Measurements from ENCODE around the gene MALRD1.
A peak's percentile ranks its signal among the peaks of the same experiment; 100 is the strongest.
"Not testable (repeated sequence)": the region's sequence is repeated elsewhere in the genome, so short reads cannot be mapped to it uniquely, and the experiment has no call there.

MALRD1 gene

DNA sequence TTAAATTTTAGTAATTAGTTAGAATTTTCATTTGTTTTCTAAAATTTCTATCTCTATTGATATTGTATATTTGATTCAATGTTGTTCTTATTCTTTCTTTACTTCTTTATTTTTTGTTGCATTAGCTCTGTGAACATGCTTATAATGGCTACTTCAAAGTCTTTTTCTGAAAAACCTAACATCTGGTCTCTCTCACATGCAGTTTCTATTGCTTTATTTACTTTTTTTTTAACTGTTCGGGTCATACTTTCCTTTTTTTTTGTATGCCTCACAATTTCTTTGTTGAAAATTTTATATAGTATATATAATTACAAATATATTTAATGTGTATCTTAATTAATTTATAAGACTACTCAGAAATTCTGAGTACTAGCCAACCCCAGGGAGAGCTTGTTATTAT is 715.5 kb downstream of the MALRD1 start:
- no peak overlapping the region for H2BK120ac ChIP-seq (ENCODE audit: low read depth, low read length)
- H3K56ac ChIP-seq (ENCODE audit: low read length) = no peak overlapping the region
- no peaks in the 10 kb centered on the region for H3K27me3 ChIP-seq (ENCODE audit: insufficient read depth, low read length, poor library complexity)
- no CpG with 5 or more reads among the region's 1 CpG for WGBS (ENCODE audit: extremely low coverage, insufficient coverage, low lambda C conversion rate)
- no peaks in the 10 kb centered on the region for H3K79me1 ChIP-seq (ENCODE audit: low read length)
- H3K4me1 ChIP-seq (ENCODE audit: control insufficient read depth, low read depth, low read length) = no peaks in the 10 kb centered on the region
- H3K4me2 ChIP-seq (ENCODE audit: low read length) = no peak overlapping the region
- no peak overlapping the region for H3K4ac ChIP-seq (ENCODE audit: low read depth, low read length)
- H2AK5ac ChIP-seq (ENCODE audit: low read length) = no peak overlapping the region
- H2BK5ac ChIP-seq (ENCODE audit: low read length) = no peak overlapping the region
- H3K36me3 ChIP-seq (ENCODE audit: control insufficient read depth, insufficient read depth, low read length) = no peaks in the 10 kb centered on the region
- H3K9ac ChIP-seq (ENCODE audit: low read length) = no peak overlapping the region
- H4K5ac ChIP-seq (ENCODE audit: low read length) = no peak overlapping the region
- no peak for DNase-seq
- no peak overlapping the region for H3K4me3 ChIP-seq (ENCODE audit: low read length)
- H3K27ac ChIP-seq (ENCODE audit: low read depth, low read length) = no peak overlapping the region
- H2BK15ac ChIP-seq (replicated peaks; ENCODE audit: low read depth) = no peak overlapping the region
- no peaks in the 10 kb centered on the region for H3K79me2 ChIP-seq (ENCODE audit: control insufficient read depth, insufficient read depth, low read length)
- no peak overlapping the region for H4K8ac ChIP-seq (ENCODE audit: low read depth, low read length)
- H3K18ac ChIP-seq (ENCODE audit: low read length) = no peak overlapping the region
- no peak overlapping the region for H3K23ac ChIP-seq (ENCODE audit: low read length)

DNA sequence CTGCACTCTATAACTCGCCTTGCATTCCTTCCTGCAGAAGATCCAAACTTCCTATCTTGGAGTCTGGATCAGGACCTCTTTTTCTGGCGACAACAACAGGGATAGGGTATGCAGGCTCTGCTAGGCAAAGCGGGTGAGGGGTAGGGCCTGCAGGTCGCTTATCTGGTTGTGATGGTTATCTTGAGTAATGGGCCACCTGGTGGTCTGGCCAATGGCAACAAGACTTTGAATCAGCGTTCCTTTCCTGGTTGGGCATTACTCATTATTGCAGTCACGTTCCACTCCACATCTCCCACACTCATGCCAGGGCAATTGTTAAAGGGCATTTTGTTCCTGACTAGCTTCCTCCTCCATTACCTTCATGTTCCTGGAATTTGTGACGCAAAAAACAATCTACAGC is 719.3 kb downstream of the MALRD1 start:
- Histone ChIP-seq H2AK5ac (ENCODE audit: low read length) (no peak overlapping the region), H4K5ac (ENCODE audit: low read length) (no peak overlapping the region), H3K4ac (ENCODE audit: low read depth, low read length) (no peak overlapping the region), H2BK120ac (ENCODE audit: low read depth, low read length) (no peak overlapping the region), H2BK5ac (ENCODE audit: low read length) (no peak overlapping the region), H3K79me2 (ENCODE audit: control insufficient read depth, insufficient read depth, low read length) (no peaks in the 10 kb centered on the region), H3K79me1 (ENCODE audit: low read length) (no peaks in the 10 kb centered on the region), H3K27ac (ENCODE audit: low read depth, low read length) (no peak overlapping the region), H4K8ac (ENCODE audit: low read depth, low read length) (no peak overlapping the region), H3K56ac (ENCODE audit: low read length) (no peak overlapping the region), H3K9ac (ENCODE audit: low read length) (no peak overlapping the region), H3K4me1 (ENCODE audit: control insufficient read depth, low read depth, low read length) (no peaks in the 10 kb centered on the region), H2BK15ac (replicated peaks; ENCODE audit: low read depth) (no peak overlapping the region), H3K4me2 (ENCODE audit: low read length) (no peak overlapping the region), H3K23ac (ENCODE audit: low read length) (no peak overlapping the region), H3K18ac (ENCODE audit: low read length) (no peak overlapping the region), H3K27me3 (ENCODE audit: insufficient read depth, low read length, poor library complexity) (no peaks in the 10 kb centered on the region), H3K36me3 (ENCODE audit: control insufficient read depth, insufficient read depth, low read length) (no peaks in the 10 kb centered on the region), H3K4me3 (ENCODE audit: low read length) (no peak overlapping the region)
- peak; percentile 93 for DNase-seq
- no CpG with 5 or more reads among the region's 7 CpGs for WGBS (ENCODE audit: extremely low coverage, insufficient coverage, low lambda C conversion rate)

DNA sequence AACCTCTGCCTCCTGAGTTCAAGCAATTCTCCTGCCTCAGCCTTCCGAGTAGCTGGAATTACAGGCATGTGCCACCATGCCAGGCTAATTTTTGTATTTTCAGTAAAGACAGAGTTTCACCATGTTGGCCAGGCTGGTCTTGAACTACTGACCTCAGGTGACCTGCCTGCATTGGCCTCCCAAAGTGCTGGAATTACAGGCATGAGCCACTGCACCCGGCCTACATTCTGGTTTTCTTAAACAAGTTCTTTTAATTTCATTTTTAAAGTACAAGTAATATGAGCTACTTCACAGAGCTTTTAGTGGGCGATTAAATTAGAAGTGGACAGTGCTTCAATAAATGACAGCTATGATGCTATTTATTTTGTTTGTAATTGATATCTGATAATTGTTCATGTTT is 721.2 kb downstream of the MALRD1 start:
- H3K36me3 ChIP-seq (ENCODE audit: control insufficient read depth, insufficient read depth, low read length); H3K79me1 ChIP-seq (ENCODE audit: low read length); H3K4me1 ChIP-seq (ENCODE audit: control insufficient read depth, low read depth, low read length); H2BK120ac ChIP-seq (ENCODE audit: low read depth, low read length); H3K9ac ChIP-seq (ENCODE audit: low read length); H2BK15ac ChIP-seq (replicated peaks; ENCODE audit: low read depth); H3K4me2 ChIP-seq (ENCODE audit: low read length); H2BK5ac ChIP-seq (ENCODE audit: low read length); H4K5ac ChIP-seq (ENCODE audit: low read length); H3K23ac ChIP-seq (ENCODE audit: low read length); H2AK5ac ChIP-seq (ENCODE audit: low read length); H4K8ac ChIP-seq (ENCODE audit: low read depth, low read length); H3K27ac ChIP-seq (ENCODE audit: low read depth, low read length); H3K4me3 ChIP-seq (ENCODE audit: low read length); H3K79me2 ChIP-seq (ENCODE audit: control insufficient read depth, insufficient read depth, low read length); H3K27me3 ChIP-seq (ENCODE audit: insufficient read depth, low read length, poor library complexity); H3K18ac ChIP-seq (ENCODE audit: low read length); DNase-seq; H3K4ac ChIP-seq (ENCODE audit: low read depth, low read length); H3K56ac ChIP-seq (ENCODE audit: low read length): not testable (repeated sequence)
- no CpG with 5 or more reads among the region's 3 CpGs for WGBS (ENCODE audit: extremely low coverage, insufficient coverage, low lambda C conversion rate)

DNA sequence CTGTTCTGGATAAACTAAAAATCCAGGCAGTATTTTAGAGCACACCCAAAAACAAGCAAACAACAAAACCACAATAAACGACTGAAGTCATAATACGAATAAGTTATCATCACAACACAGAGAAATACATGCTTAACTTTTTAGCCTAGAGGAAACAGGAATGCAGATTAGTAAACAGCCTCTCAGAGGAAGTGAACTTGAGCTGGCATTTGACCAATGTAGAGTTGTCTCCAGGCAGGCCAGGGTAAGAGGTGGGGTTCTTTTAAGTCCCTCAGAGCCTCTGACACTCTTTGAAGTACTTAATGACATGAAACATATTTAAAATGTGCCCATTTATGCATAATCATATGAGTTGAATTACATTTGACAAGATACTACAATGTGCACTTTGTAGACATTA is 724.4 kb downstream of the MALRD1 start:
- Histone ChIP-seq H3K23ac (ENCODE audit: low read length) (no peak overlapping the region), H2BK120ac (ENCODE audit: low read depth, low read length) (no peak overlapping the region), H3K9ac (ENCODE audit: low read length) (no peak overlapping the region), H3K4me1 (ENCODE audit: control insufficient read depth, low read depth, low read length) (no peaks in the 10 kb centered on the region), H4K5ac (ENCODE audit: low read length) (no peak overlapping the region), H2BK15ac (replicated peaks; ENCODE audit: low read depth) (no peak overlapping the region), H2AK5ac (ENCODE audit: low read length) (no peak overlapping the region), H2BK5ac (ENCODE audit: low read length) (no peak overlapping the region), H3K4me2 (ENCODE audit: low read length) (no peak overlapping the region), H4K8ac (ENCODE audit: low read depth, low read length) (no peak overlapping the region), H3K79me1 (ENCODE audit: low read length) (no peaks in the 10 kb centered on the region), H3K36me3 (ENCODE audit: control insufficient read depth, insufficient read depth, low read length) (no peaks in the 10 kb centered on the region), H3K18ac (ENCODE audit: low read length) (no peak overlapping the region), H3K79me2 (ENCODE audit: control insufficient read depth, insufficient read depth, low read length) (no peaks in the 10 kb centered on the region), H3K4ac (ENCODE audit: low read depth, low read length) (no peak overlapping the region), H3K27me3 (ENCODE audit: insufficient read depth, low read length, poor library complexity) (no peaks in the 10 kb centered on the region), H3K4me3 (ENCODE audit: low read length) (no peak overlapping the region), H3K56ac (ENCODE audit: low read length) (no peak overlapping the region), H3K27ac (ENCODE audit: low read depth, low read length) (no peak overlapping the region)
- DNase-seq = peak; percentile 13
- WGBS (ENCODE audit: extremely low coverage, insufficient coverage, low lambda C conversion rate) = no CpG with 5 or more reads among the region's 2 CpGs

DNA sequence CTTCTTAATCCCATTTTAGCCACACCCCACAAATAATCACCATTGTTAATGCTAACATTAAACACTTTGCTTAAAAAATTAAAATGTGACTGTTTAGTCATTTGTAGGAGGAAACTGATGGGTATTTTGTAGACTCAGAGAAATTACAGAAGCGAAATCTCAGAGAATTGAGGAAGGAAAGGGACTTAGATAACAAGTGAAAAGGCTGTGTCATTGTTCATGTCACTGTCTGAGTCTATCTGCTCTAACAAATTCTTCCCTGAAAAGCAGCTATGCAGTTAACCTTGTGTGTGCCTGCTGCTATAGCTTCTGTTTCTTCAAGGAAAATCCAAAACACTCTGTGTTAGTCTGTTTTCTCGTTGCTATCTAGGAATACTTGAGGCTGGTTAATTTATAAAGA is 726.7 kb downstream of the MALRD1 start:
- no peak overlapping the region for H4K8ac ChIP-seq (ENCODE audit: low read depth, low read length)
- H3K9ac ChIP-seq (ENCODE audit: low read length) = no peak overlapping the region
- H2BK120ac ChIP-seq (ENCODE audit: low read depth, low read length) = no peak overlapping the region
- no peak overlapping the region for H3K27ac ChIP-seq (ENCODE audit: low read depth, low read length)
- WGBS (ENCODE audit: extremely low coverage, insufficient coverage, low lambda C conversion rate) = no CpG with 5 or more reads among the region's 2 CpGs
- no peaks in the 10 kb centered on the region for H3K36me3 ChIP-seq (ENCODE audit: control insufficient read depth, insufficient read depth, low read length)
- H3K79me2 ChIP-seq (ENCODE audit: control insufficient read depth, insufficient read depth, low read length) = no peaks in the 10 kb centered on the region
- H3K18ac ChIP-seq (ENCODE audit: low read length) = no peak overlapping the region
- H3K56ac ChIP-seq (ENCODE audit: low read length) = no peak overlapping the region
- H3K4ac ChIP-seq (ENCODE audit: low read depth, low read length) = no peak overlapping the region
- H3K23ac ChIP-seq (ENCODE audit: low read length) = no peak overlapping the region
- H2AK5ac ChIP-seq (ENCODE audit: low read length) = no peak overlapping the region
- H4K5ac ChIP-seq (ENCODE audit: low read length) = no peak overlapping the region
- H2BK15ac ChIP-seq (replicated peaks; ENCODE audit: low read depth) = no peak overlapping the region
- H3K79me1 ChIP-seq (ENCODE audit: low read length) = no peaks in the 10 kb centered on the region
- no peak overlapping the region for H2BK5ac ChIP-seq (ENCODE audit: low read length)
- no peak overlapping the region for H3K4me3 ChIP-seq (ENCODE audit: low read length)
- H3K4me1 ChIP-seq (ENCODE audit: control insufficient read depth, low read depth, low read length) = no peaks in the 10 kb centered on the region
- peak; percentile 10 for DNase-seq
- no peaks in the 10 kb centered on the region for H3K27me3 ChIP-seq (ENCODE audit: insufficient read depth, low read length, poor library complexity)
- no peak overlapping the region for H3K4me2 ChIP-seq (ENCODE audit: low read length)

DNA sequence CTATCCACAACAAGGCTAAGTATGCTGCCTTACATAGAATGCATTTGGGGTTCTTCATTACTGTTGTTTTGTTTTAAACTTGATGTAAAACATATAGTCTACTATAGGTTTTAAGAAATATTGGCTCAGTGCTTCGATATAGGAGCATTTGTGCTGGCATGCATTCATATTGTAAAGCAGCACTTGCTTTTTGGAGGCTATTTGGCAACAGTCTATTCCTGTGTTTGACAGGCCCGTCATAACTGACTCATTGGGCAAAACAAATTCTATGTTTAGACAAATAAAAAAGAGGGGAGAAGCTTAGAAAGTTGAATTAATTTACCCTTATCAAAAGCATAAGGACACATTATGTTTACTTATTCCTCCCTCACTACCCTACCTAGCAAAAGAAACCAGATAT is 729.2 kb downstream of the MALRD1 start:
- H4K8ac ChIP-seq (ENCODE audit: low read depth, low read length) = no peak overlapping the region
- no peak overlapping the region for H3K27ac ChIP-seq (ENCODE audit: low read depth, low read length)
- no peak overlapping the region for H2AK5ac ChIP-seq (ENCODE audit: low read length)
- no peak overlapping the region for H2BK5ac ChIP-seq (ENCODE audit: low read length)
- no peaks in the 10 kb centered on the region for H3K4me1 ChIP-seq (ENCODE audit: control insufficient read depth, low read depth, low read length)
- H3K36me3 ChIP-seq (ENCODE audit: control insufficient read depth, insufficient read depth, low read length) = no peaks in the 10 kb centered on the region
- H2BK15ac ChIP-seq (replicated peaks; ENCODE audit: low read depth) = no peak overlapping the region
- H3K4ac ChIP-seq (ENCODE audit: low read depth, low read length) = no peak overlapping the region
- no peaks in the 10 kb centered on the region for H3K79me2 ChIP-seq (ENCODE audit: control insufficient read depth, insufficient read depth, low read length)
- WGBS (ENCODE audit: extremely low coverage, insufficient coverage, low lambda C conversion rate) = no CpG with 5 or more reads among the region's 2 CpGs
- H3K56ac ChIP-seq (ENCODE audit: low read length) = no peak overlapping the region
- H3K9ac ChIP-seq (ENCODE audit: low read length) = no peak overlapping the region
- H3K4me2 ChIP-seq (ENCODE audit: low read length) = no peak overlapping the region
- no peak overlapping the region for H4K5ac ChIP-seq (ENCODE audit: low read length)
- H3K79me1 ChIP-seq (ENCODE audit: low read length) = no peaks in the 10 kb centered on the region
- H3K23ac ChIP-seq (ENCODE audit: low read length) = no peak overlapping the region
- no peaks in the 10 kb centered on the region for H3K27me3 ChIP-seq (ENCODE audit: insufficient read depth, low read length, poor library complexity)
- H3K4me3 ChIP-seq (ENCODE audit: low read length) = no peak overlapping the region
- no peak overlapping the region for H3K18ac ChIP-seq (ENCODE audit: low read length)
- no peak for DNase-seq
- H2BK120ac ChIP-seq (ENCODE audit: low read depth, low read length) = no peak overlapping the region

All from mesendoderm (in vitro differentiated cells).